ENCODE measurements around the gene ZNF557.

Gene ZNF557

DNA sequence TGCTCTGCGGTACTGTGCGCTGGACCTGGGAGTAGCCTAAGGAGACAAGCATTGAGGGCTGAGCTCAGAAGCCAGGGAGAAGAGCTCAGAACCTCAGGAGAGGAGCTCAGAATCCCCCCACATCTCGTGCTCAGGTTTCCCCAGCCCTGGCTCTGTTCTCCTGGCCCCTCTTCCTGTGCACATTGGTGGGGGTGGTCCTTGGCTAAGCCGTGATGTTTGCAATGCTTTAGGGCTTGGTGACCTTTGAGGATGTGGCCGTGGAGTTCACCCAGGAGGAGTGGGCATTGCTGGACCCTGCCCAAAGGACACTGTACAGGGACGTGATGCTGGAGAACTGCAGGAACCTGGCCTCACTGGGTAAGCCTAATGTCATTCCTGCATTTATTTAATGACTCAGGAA lies 6.6 kb downstream of the ZNF557 start:
- DNase-seq (ENCODE audit: low spot score) = no peak

DNA sequence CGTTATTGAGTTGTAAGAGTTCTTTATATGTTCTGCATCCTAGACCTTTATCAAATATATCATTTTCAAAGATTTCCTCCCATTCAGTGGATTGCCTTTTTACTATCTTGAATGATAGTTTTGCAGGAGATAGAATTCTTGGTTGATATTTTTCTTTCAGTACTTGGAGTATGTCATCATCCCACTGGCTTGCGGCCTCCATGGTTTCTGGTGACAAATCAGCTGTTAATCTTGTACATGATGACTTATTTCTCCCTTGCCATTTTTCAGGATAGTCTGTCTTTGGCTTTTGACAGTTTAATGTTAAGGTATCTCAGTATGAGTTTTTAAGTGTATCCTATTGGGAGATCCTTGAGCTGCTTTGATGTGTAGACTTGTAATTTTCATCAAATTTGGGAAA lies 8.5 kb downstream of the ZNF557 start:
- DNase-seq (ENCODE audit: low spot score) = no peak

DNA sequence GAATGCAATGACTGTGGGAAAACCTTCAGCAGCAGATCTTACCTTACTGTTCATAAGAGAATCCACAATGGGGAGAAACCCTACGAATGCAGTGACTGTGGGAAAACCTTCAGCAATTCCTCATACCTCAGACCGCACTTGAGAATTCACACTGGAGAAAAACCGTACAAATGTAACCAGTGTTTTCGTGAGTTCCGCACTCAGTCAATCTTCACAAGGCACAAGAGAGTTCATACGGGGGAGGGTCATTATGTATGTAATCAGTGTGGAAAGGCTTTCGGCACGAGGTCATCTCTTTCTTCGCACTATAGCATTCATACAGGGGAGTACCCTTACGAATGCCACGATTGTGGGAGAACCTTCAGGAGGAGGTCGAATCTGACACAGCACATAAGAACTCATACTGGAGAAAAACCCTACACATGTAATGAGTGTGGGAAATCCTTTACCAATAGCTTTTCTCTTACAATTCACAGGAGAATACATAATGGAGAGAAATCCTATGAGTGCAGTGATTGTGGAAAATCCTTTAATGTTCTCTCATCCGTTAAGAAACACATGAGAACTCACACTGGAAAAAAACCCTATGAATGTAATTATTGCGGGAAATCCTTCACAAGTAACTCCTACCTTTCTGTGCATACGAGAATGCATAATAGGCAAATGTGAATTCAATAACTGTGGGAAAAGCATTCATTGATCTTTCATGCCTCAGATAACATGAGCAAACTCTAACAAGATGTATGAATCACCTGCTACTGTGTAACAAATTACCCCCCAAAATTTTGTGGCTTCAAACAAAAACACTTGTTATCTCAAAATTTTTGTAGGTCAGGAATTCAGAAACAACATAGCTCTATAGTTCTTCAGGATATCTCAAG lies 13.8 kb downstream of the ZNF557 start:
- no peak for DNase-seq (ENCODE audit: low spot score)

DNA sequence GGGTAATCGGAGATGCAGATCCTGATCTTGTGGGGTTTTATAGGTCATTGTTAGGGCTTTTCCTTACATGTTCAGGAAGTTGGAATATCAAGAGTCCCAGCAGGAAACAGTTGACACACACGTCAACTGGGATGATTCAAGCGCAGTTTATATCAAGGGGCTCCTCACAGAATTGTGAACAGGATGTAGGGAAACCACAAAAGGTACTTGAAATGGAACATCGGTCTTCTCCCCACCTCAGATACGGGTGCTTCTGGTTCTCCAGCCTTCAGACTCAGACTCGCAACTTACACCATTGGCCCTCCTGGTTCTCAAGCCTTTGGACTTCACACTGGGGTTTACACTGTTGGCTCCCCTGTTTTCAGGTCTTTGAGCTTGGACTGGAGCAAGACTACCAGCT lies 19.5 kb downstream of the ZNF557 start:
- no peak for DNase-seq (ENCODE audit: low spot score)

DNA sequence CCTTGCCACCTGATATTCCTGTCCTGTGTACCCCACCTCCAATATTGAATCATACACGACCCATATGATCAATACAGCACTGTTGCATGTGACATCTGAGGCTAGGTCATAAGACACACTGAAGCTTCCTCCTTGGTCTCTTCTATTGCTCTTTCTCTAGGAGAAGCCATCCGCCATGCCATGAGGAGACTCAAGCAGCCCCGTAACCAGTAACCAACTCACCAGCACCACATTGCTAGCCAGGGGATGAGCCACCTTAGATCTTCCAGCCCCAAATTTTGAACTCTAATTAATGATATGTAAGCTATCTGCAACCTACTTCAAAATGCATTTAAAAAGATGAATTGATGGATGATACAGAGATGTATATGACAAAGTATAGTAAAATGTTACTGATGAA lies 28.6 kb downstream of the ZNF557 start:
- no peak for DNase-seq (ENCODE audit: low spot score)

DNA sequence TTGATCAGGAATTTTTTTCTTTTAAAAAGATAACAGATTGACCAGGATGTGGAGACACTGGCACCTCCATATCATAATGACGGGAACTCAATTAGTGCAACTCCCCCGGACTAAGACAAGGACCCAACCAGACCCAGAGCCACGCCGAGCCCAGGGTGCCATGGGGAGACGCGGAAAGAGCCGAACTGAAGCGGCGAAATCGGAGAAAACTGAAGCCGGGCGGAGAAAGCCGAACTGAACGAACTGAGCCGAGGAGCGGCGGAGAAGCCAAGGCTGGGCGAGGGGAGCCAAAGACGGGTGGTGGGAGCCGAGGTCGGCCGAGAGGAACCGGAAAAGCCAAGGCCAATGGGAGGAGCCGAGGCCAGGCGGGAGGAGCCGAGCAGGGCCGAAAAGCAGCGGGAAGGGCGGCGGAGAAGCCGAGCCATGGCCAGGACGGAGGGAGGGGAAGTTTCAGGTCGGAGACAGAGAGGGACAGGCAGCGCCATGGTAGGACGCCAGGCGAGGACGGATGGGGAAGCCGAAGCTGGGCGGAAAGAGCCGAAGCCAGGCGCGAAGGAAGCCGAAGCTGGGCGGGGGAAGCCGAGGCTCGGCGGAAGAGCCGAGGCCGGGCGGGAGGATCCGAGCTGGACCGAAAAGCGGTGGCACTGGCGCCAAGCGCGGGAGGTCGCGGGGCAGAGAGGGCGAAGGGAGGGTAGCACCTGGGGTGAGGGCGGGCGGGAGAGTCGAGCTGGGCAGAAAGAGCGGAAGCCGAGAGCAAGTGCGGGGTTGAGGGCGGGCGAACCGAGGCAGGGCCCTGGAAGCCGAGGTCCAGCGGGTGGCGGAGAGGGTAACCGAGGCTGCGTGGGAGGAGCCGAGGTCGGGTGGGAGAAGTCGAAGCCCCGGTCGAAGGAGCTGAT lies 29.4 kb downstream of the ZNF557 start:
- DNase-seq (ENCODE audit: low spot score) = peak; percentile 85

DNA sequence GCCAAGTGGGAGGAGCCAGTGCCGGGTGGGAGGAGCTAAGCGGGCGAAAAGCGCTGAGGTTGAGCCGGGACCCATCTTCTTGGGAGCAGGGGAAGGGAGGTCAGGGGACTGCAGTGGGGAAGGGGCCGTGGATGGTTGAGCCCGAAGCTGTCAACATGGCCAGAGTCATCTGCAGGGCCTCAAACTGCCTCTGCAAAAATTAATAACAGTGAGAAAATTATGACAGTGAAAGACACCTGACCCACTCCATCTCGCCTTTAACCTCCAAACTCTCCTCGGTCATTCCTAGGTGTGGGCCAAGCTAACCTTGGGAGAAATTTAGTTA lies 30.1 kb downstream of the ZNF557 start:
- no peak for DNase-seq (ENCODE audit: low spot score)

DNA sequence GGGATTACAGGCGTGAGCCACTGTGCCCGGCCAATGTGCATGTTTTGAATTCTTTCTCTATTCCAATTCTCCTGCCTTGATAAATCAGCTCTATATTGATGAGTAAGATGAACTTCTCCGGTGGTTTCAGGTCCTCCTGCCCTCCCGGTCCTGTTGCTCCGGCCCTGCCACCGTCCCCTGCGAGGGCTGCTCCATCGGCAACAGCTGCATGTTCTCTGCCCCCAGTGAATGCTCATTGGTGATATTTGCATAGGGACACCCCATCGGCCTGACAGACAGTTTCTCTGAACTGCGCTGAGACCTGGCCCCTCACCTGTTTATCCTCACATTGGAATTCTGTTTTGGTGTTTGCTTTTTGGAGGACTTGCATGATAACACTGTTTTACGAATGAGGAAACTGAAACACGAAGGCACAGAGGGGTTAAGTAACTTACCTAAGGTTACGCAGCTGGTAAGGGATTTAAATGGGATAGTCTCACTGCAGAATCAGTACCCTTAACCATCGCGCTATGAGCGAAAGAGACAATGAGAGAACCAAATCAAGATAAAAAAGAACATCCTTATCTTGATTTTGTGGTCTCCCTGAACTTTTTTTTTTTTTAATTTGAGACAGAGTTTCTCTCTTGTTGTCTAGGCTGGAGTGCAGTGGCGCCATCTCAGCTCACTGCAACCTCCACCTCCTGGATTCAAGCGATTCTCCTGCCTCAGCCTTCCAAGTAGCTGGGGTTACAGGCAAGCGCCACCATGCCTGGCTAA lies 32.2 kb downstream of the ZNF557 start:
- DNase-seq (ENCODE audit: low spot score) = no peak

DNA sequence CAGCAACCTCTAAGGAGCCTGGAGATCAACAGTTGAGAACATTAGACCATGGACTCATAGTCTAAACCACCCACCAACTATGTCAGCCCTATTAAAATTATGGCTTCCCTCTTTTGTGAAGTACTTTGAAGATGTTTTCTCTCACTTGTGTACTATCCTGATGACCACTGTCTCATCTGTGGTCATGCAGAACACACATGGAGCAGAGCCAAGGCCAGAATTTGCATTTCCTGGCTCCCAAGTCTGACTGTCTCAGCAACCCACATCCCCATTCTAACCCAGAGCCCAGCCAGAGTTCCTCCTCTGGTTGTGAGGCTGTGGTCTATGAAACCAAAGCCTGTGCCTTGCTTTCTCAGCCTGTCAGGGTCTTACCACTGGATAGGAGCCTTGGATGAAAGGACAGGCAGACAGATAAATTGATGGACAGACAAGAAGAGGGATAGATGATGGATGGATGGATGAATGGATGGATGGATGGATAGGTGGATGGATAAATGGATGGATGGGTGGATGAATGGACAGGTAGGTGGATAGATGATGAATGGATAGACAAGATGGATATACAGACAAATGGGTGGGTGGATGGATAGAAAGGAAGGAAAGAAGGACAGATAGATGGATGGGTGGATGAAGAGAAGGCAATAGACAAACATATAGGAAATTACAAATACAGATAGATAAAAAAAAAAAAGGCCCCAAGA lies 35.4 kb downstream of the ZNF557 start:
- DNase-seq (ENCODE audit: low spot score) = no peak

DNA sequence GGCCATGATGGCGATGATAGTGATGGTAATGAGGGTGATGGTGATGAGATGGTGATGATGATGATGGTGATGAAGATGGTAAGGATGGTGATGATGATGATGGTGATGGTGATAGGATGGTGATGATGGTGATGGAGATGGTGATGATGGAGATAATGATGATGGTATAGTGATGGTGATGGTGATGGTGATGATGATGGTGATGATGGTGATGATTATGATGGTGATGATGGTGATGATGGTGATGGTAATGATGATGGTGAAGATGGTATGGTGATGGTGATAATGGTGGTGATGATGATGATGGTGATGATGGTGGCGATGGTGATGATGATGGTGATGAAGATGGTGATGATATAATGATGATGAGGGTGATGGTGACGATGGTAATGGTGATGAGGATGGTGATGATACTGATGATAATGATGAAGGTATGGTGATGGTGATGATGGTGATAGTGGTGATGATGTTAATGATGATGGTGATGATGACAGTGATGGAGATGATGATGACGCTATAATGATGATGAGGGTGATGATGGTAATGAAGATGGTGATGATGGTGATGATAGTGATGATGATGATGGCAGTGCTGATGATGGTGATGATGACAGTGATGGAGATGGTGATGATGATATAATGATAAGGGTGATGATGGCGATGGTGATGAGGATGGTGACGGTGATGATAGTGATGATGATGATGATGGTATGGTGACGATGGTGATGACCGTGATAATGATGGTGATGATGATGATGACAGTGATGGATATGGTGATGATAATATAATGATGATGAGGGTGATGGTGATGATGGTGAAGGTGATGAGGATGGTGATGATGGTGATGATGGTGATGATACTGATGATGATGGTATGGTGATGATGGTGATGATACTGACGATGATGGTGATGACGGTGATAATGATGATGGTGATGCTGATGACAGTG lies 37.5 kb downstream of the ZNF557 start:
- no peak for DNase-seq (ENCODE audit: low spot score)

DNA sequence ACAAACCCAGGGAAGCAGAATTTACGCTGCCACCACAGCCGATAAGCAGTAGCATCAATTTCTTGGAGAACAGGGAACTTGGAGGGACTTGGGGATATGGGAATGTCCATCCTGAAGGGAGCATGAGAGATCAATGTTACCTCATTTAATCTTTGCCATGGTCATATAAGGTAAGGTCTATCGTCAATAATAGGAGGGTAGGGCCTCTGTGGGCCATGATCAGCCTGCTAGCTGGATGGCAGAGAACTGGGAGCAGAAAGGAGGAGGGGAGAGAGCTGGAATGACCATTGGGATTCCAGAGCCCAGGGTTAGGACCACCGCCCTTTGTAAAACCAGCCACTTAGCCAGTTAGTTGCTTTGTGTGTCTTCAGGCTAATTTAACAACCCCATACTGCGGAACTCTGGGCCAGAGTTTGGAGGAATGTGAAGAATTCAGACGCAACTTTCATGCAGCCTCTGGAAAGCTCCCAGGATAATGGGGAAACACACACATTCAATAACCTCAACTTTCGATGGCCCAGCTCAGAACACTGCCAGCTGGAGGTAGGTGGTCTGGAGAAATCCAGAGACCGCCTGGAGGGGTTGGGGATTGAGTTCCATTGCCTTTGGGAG lies 40.3 kb downstream of the ZNF557 start:
- DNase-seq (ENCODE audit: low spot score) = no peak

DNA sequence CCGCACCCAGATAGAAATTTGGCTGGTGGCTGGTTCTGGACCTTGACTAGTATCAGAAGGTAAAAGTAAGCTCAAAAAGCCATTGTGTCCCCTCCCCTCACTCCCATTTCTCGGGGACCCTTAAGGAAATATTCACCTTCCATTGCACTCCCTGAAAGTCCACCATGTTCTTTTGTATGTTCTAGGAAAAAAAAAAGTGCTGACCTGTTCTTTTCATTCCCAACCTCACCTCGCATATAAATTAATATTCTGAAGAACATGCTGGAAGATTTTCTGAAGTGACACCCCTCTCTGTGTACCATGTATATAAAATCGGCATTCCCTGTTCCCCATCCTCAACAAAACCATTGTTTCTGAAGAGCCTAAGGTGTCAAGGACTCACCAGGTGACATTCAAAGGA lies 43.2 kb downstream of the ZNF557 start:
- DNase-seq (ENCODE audit: low spot score) = no peak

DNA sequence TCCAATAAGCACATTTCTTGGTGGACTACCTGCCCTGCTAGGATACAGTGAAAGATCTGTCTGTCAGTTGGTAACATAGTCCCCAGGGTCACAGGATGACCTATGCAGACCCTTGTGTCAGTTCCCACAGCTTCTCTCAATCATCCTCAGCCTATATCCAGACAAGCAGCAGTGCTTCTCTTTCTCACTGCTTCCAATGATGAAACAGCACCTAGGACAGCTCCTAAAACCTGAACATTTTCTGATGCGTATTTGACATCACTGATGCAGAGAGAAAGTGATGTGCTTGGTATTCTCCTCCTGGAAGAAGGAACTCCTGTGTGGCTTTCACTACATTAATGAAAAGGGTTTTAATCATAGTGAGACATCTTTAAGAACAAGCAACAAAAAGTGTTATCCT lies 43.7 kb downstream of the ZNF557 start:
- DNase-seq (ENCODE audit: low spot score) = no peak

DNA sequence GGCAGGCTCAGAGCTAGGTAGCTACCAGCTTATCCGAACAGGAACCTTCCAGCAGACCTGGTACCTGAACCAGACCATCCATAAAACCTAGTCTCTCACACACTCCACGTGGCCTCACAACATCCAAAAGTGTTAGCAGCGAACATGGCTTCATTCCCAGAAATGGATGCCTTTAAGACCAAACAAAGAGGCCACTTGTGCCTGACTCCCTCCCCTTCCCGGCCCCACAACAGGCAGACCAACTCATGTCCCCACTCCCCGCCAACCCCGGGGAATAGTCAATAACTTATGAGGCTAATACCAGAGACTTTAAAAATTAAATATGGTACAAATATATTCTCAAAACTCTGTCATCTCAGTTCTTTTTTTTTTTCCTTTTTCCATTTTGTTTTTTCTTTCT lies 46.2 kb downstream of the ZNF557 start:
- DNase-seq (ENCODE audit: low spot score) = no peak

DNA sequence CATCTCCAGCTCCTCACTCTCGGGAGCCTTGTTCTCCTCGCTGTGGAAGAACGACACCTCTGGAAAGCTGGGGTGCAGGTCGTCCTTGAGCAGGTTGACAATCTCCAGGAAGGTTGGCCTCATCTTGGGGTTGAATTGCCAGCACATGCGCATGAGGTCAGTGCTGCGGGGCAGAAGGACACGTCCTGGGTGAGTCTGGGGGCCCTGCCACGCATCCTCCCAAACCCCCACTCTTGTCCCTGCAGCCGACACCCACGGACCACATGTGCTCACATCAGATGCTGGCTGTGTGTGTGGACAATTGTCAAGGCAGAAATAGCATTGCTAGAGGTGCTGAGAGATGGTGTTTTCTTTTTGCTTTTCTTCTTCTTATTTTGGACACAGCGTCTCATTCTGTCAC lies 47.7 kb downstream of the ZNF557 start:
- DNase-seq (ENCODE audit: low spot score) = no peak

DNA sequence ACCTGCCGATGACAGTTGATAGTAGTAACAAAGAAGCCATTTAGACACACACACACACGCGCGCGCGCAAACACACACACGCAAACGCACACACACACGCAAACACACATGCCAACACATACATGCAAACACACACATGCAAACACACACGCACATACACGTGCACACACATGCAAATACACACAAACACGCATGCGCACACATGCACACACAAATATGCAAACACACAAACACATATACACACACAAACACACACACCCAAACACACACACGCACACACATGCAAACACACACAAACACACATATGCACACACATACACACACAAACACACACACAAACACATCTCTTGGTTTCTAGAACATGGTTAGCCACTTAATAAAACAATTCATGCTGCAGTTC lies 50.1 kb downstream of the ZNF557 start:
- DNase-seq (ENCODE audit: low spot score) = no peak

DNA sequence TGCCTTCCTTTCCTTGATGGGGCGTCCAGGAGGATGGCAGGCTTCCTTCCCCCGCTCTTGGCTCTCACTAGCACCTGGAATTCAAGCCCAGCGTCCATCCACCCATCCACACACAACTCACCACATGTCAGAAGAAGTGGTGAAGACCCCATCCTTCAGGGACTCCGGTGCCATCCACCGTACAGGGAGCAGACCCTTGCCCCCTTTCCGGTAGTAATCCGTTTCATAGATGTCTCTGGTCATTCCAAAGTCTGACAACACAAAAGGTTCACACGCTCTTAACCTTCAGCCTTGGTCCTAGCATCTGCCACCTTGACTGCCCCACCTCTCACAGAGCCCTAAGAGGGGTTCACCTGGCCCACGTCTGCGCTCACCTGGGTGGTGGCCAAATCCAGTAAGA lies 51.0 kb downstream of the ZNF557 start:
- DNase-seq (ENCODE audit: low spot score) = no peak

DNA sequence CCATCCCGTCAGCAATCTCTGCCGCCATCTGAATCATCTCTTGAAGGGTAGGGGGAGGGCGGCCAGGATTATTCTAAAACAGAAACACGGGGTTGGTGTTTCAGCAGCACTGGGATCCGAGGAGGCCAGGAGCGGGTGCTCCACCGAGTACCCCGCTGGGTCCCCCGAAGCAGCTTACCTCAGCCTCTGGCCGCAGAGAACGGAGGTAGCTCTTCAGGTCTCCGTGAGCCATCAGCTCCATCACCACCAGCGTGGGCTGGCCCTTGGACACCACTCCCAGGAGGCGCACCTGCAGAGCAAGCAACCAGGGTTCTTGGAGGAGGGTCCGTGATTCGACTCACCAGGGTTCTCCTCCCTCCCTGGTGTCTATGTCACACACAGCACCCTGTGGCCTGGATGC lies 53.2 kb downstream of the ZNF557 start:
- DNase-seq (ENCODE audit: low spot score) = no peak

DNA sequence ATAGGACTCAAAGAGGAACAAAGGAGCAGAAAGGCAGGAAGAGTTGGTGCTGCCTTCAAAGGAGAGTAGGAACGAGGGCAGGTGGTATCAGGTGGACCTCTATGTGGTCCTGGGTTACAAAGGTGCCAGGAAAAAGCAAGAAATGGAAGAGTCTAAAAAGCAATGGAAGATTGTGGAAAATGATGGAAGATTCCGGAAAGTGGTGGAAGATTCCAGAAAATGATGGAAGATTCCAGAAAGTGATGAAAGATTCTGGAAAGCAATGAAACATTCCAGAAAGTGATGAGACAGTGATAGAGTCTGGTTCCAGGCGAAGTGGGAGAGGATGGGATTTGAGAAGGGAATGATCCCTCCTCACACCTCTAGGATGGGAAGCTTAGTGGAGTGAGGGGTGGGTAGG lies 55.3 kb downstream of the ZNF557 start:
- DNase-seq (ENCODE audit: low spot score) = no peak

DNA sequence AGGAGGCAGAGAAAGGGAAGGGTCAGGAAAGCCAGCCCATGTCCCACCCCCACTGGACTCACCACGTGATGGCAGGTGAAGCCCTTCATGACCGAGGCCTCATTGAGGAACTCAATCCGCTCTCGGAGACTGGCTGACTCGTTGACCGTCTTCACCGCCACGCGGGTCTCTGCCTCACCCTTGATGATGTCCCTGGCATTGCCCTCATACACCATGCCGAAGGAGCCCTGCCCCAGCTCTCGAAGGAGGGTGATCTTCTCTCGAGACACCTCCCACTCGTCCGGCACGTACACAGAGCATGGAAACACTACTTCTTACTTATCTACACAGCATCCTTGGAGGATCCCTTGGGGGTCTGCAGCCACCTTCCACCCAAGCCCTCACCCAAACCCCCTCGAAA lies 55.7 kb downstream of the ZNF557 start:
- no peak for DNase-seq (ENCODE audit: low spot score)

Measured in kidney capillary endothelial cell (primary cell).